Osteoblast (primary cell): ENCODE results near the gene MEGF9. TPM values are rescaled to one million over a fixed set of nuclear protein-coding genes. Genes with fewer than 3 reads are reported as not detected.

Source experiments
- DNase-seq: peaks from one replicate; pipeline ENCODE4 v3.0.0; 2011; ENCODE audit warnings: low spot score, mixed read lengths; ENCODE audit not compliant: insufficient read length; ENCODE audit errors: missing footprints
- H2AFZ ChIP-seq: 2 replicates; pipeline ENCODE4 v1.6.0; 2011; ENCODE audit warnings: mild to moderate bottlenecking, low read length
- H3K27ac ChIP-seq: 2 replicates; pipeline ENCODE4 v1.5.1; 2011; ENCODE audit warnings: mild to moderate bottlenecking, low read depth, low read length, moderate library complexity
- H3K27me3 ChIP-seq: 2 replicates; pipeline ENCODE4 v1.6.0; 2012; ENCODE audit warnings: mild to moderate bottlenecking, control low read depth, inconsistent platforms, low read length, moderate library complexity; ENCODE audit not compliant: insufficient read depth
- H3K36me3 ChIP-seq: 2 replicates; pipeline ENCODE4 v1.5.1; 2011; ENCODE audit warnings: mild to moderate bottlenecking, low read length, control low read depth, moderate library complexity; ENCODE audit not compliant: insufficient read depth
- H3K4me1 ChIP-seq: 2 replicates; pipeline ENCODE4 v1.5.1; 2011; ENCODE audit warnings: mild to moderate bottlenecking, low read length, control low read depth, moderate library complexity; ENCODE audit not compliant: insufficient read depth
- H3K4me2 ChIP-seq: 2 replicates; pipeline ENCODE4 v1.6.0; 2011; ENCODE audit warnings: mild to moderate bottlenecking, low read length; ENCODE audit not compliant: insufficient read depth
- H3K4me3 ChIP-seq: fragments of 200-600 bp; sonication (generic); 3 replicates; pipeline ENCODE4 v1.5.1; 2012; ENCODE audit warnings: mild to moderate bottlenecking, low read length, inconsistent platforms; ENCODE audit not compliant: insufficient read depth
- H3K79me2 ChIP-seq: 2 replicates; pipeline ENCODE4 v1.6.0; 2012; ENCODE audit warnings: mild to moderate bottlenecking, low read length, control low read depth, inconsistent platforms; ENCODE audit not compliant: insufficient read depth
- H3K9me3 ChIP-seq: 2 replicates; pipeline ENCODE4 v1.5.1; 2011; ENCODE audit warnings: low read depth, low read length, control low read depth
- H4K20me1 ChIP-seq: 2 replicates; pipeline ENCODE4 v1.6.0; 2012; ENCODE audit warnings: mild to moderate bottlenecking, low read length, control low read depth; ENCODE audit not compliant: insufficient read depth
- total RNA-seq: library from RNA; depleted of rRNA; stranded (reverse); fragments of >200 nt; gene quantifications from 2 replicates; pipeline ENCODE4 v1.2.3, GENCODE V29; 2012
- TF ChIP-seq, protein P1 (sequence below): IDR thresholded peaks from 2 replicates; pipeline ENCODE4 v1.5.1; 2011; ENCODE audit warnings: mild to moderate bottlenecking, low read depth, low read length, moderate library complexity; ENCODE audit errors: extremely low read depth

Gene MEGF9
- total RNA-seq, 1 donor: 10.9 TPM

DNA sequence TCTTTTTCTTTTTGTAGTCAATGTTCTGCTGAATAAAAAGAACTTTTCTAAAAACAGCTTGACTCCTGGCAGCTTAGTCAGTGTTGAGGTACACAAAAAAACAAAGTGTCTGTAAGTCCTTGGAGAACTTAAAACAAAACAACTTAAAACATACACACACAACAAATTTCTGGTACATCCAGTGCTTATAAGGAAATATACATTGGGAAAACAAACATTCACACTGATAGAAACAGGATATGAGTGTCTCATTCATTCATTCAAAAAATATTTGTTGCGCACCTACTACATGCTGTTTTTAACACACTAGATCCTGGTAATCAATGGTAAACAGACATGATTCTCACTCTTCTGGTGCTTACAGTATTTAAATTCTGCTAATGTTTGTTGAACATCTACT lies 27.4 kb upstream of the MEGF9 start:
- Histone ChIP-seq H3K27ac (no peak overlapping the region), H4K20me1 (no peaks in the 10 kb centered on the region), H2AFZ (no peak overlapping the region), H3K27me3 (no peaks in the 10 kb centered on the region), H3K4me2 (no peak overlapping the region), H3K36me3 (no peaks in the 10 kb centered on the region), H3K4me1 (no peaks in the 10 kb centered on the region), H3K4me3 (no peak overlapping the region), H3K79me2 (no peaks in the 10 kb centered on the region), H3K9me3 (no peaks in the 10 kb centered on the region)
- TF ChIP-seq, protein P1, sequence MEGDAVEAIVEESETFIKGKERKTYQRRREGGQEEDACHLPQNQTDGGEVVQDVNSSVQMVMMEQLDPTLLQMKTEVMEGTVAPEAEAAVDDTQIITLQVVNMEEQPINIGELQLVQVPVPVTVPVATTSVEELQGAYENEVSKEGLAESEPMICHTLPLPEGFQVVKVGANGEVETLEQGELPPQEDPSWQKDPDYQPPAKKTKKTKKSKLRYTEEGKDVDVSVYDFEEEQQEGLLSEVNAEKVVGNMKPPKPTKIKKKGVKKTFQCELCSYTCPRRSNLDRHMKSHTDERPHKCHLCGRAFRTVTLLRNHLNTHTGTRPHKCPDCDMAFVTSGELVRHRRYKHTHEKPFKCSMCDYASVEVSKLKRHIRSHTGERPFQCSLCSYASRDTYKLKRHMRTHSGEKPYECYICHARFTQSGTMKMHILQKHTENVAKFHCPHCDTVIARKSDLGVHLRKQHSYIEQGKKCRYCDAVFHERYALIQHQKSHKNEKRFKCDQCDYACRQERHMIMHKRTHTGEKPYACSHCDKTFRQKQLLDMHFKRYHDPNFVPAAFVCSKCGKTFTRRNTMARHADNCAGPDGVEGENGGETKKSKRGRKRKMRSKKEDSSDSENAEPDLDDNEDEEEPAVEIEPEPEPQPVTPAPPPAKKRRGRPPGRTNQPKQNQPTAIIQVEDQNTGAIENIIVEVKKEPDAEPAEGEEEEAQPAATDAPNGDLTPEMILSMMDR: no peak
- DNase-seq: no peak

DNA sequence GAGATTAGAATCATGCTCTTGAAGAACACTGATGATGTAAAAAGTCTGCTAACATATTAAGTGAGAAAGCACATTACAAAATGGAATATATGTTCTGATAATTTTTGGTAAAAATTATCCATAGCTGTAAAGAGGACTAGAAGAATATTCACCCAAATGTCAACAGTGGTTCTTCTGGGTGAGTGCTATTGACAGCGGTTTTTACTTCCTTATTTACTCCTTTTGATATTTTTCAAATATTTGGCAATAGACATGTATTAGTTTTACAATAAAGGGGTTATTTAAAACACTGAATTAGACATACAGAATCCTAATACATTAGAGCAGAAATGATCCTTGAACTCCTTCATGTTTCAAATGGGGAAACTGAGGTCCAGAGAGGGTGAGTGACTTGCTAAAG lies 26.9 kb upstream of the MEGF9 start:
- H3K27ac ChIP-seq: no peak overlapping the region
- no peak overlapping the region for H2AFZ ChIP-seq
- no peak overlapping the region for H3K4me3 ChIP-seq
- no peak for DNase-seq
- H4K20me1 ChIP-seq: no peaks in the 10 kb centered on the region
- no peaks in the 10 kb centered on the region for H3K4me1 ChIP-seq
- TF ChIP-seq, protein P1: no peak
- no peaks in the 10 kb centered on the region for H3K27me3 ChIP-seq
- H3K79me2 ChIP-seq: no peaks in the 10 kb centered on the region
- H3K9me3 ChIP-seq: no peaks in the 10 kb centered on the region
- H3K4me2 ChIP-seq: no peak overlapping the region
- H3K36me3 ChIP-seq: no peaks in the 10 kb centered on the region

DNA sequence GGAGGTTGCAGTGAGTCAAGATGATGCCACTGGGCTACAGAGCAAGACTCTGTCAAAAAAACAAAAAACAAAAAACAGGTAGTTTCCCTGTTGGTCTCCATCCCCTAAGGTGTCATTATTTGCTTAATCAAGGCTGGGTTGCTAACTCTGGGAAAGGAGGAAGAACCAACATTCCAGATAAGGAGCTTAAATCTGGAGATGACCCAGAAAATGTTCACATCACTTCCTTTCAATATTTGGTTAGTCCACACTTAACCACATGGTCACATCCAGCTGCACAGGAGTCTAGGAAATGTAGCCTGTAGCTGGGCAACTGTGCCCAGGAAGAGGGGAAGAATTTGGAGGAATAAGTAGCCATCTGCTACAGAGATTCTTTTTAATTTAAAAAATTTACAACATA lies 25.9 kb upstream of the MEGF9 start:
- DNase-seq: peak; percentile 44
- Histone ChIP-seq H2AFZ (no peak overlapping the region), H3K4me1 (no peaks in the 10 kb centered on the region), H3K79me2 (no peaks in the 10 kb centered on the region), H3K27ac (no peak overlapping the region), H3K27me3 (no peaks in the 10 kb centered on the region), H3K36me3 (no peaks in the 10 kb centered on the region), H4K20me1 (no peaks in the 10 kb centered on the region), H3K9me3 (no peaks in the 10 kb centered on the region), H3K4me3 (no peak overlapping the region), H3K4me2 (no peak overlapping the region)
- TF ChIP-seq, protein P1: no peak

DNA sequence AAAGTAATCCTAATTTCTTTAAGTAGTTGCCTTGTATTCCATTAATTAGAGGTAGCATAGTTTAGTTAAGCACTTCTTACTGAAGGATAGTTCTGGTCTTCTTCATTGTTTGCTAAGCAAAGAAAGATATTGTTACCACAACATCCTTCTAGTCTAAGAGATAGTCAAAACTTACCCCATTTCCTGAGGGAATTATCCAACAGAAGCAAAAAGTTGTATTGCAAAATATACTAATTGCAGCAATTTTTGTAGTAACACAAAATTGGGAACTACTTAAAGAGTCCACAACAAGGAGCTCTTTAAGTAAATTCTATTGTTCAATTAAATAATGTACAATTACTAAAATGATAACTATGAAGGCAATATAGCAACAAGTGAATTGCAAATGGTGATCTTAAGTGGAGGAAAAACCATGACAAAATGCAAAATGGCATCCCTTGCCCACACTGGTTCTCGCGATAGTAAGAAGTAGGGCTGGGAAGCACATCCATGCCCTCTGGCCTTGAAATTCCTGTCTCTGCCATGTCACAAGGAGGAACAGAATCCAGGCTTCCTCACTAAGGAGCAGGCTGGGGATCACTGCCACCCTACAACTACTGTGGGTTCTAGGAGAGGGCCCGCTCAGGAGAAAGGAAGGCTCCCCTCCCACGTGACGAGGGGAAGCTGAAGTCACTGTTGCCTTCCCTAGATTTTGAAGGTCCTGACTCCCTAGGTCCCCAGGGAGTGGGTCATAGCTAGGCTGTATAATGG lies 23.3 kb upstream of the MEGF9 start:
- Histone ChIP-seq H3K9me3 (no peaks in the 10 kb centered on the region), H3K27me3 (no peaks in the 10 kb centered on the region), H3K36me3 (no peaks in the 10 kb centered on the region), H3K4me1 (peaks cover 7% of the 10 kb centered on the region), H3K4me3 (no peak overlapping the region), H3K79me2 (no peaks in the 10 kb centered on the region), H3K4me2 (no peak overlapping the region), H3K27ac (no peak overlapping the region), H2AFZ (no peak overlapping the region), H4K20me1 (no peaks in the 10 kb centered on the region)
- peak; percentile 50 for DNase-seq
- TF ChIP-seq, protein P1: no peak
